Stimulated activated CD8-positive, alpha-beta memory T cell treated with anti-CD3 and anti-CD28 coated beads, Interleukin-15, amount 100 ng/mL, for 1 hour (primary cell): ENCODE results near the gene ASPDH.

ENCODE experiments used
- DNase-seq: peaks from one replicate; pipeline ENCODE4 v3.0.0-alpha.2; 2020; ENCODE audit warnings: low read depth

The ASPDH gene

DNA sequence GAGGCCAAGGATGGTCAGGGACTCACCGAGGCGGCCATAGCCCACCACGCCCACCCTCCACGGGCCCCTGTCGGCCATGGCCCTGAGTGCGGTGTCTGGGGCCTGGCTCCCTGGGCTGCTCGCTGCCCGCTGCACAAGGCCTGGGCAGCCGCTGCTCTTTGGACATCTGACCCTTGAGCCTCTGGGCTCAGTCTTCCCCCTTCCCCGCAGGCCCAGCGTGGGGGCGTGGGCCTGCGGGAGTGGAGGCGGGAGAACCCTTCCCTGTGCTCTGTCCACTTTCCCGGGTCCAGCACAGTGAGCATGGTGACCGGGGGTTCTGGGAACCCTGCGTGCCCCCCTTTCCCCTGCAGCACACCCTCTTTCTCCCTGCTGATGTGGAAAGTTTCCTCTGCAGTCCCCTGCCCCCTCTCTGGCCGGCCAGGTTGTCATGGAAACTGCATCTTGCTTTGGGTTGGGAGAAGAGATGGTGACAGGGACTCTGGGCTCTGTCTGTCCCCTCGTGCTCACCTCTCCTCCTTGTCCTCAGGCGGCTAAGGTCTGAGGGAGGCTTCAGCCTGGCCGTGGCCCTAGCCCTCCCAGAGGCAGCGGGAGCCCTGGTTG, at the start of gene ASPDH:
TSS of gene ASPDH (minus strand) at position 168 of the 600 bp plus-strand sequence. CDS start at position 78, 90 bp downstream.
- no peak for DNase-seq

DNA sequence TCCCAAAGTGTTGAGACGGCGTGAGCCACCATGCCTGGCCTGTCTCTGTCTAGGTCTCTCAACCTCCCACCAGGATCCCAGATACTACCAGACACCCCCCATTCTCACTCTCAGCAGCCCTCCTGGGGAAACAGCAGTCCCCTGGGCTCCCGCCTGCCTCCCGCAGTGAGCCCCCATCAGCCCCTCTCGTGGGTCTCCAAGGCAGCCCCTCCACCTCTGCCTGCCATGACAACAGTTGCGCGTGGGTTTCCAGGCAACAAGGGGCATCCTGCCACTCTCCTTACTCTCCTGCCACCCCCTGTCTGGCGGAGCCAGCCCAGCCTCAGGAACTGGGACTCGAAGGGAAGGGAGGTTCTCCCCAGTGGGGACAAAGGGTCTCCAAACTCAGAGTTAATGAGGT, 49.3 kb upstream of the ASPDH start:
- no peak for DNase-seq

DNA sequence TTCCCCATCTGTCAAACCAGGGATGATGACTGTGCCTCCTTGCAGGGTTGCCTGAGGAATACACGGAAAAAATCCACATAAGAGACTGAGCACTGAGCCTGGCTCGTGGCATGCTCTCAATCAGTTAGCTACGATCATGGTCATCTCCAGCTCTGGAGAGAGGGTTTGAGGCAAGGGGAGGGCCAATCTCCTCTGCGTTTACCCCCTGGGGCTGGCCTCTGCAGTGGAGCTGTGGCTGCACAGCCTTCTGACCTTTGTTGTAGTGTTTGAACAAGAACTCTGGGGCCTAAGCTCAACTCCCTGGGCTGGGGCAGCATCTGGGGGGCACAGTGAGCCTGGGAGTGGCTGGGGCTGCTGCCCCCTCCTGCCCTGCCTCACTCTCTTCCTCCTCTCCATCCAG, 48.6 kb upstream of the ASPDH start:
- DNase-seq: no peak

GRCh38 chr19:50559636-50560035, 45.9 kb upstream of the ASPDH start:
- no peak for DNase-seq

- no peak for DNase-seq
These were observed 44.7 kb upstream of the ASPDH start for GRCh38 chr19:50558449-50558848.

GRCh38 chr19:50558039-50558438, 44.3 kb upstream of the ASPDH start:
- no peak for DNase-seq

GRCh38 chr19:50557009-50557613, 43.4 kb upstream of the ASPDH start:
- DNase-seq: no peak

DNA sequence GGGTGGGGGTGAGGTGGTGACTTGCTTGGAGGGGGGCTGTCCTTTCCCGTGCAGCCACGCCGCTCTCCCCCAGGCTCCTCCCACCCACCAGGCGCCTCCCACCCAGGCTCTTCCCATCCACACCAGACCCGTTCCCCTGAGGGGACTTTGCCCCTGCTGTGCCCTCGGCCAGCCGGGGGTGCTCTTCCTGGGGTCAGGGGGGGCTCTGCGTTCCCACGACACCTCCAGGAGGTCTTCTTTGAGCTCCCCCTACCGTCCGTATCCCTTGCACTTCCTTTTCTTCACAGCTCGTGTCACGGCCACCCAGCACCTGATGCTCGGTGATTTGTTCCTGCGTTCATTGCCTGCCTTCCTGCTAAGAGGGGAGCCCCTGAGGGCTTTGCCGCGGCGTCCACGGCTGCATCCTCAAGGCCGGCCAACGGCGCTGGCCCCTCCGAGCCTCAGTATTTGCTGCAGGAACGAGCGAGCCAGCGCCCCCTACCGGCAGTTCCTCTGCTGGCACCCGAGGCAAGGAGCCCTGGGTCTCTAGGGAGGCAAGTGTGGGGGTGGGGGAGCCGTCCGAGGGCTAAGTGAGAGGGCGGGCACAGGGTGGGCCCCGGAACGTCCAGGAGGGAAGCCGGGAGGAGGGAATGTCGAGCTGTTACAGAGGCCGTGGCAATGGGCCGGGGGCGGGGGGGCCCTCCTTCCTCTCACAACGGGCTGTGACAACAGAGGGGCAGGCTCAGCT, 42.7 kb upstream of the ASPDH start:
- DNase-seq: peak; percentile 55

GRCh38 chr19:50555450-50556281, 42.0 kb upstream of the ASPDH start:
- DNase-seq: no peak

GRCh38 chr19:50555033-50555432, 41.3 kb upstream of the ASPDH start:
- DNase-seq: no peak

DNA sequence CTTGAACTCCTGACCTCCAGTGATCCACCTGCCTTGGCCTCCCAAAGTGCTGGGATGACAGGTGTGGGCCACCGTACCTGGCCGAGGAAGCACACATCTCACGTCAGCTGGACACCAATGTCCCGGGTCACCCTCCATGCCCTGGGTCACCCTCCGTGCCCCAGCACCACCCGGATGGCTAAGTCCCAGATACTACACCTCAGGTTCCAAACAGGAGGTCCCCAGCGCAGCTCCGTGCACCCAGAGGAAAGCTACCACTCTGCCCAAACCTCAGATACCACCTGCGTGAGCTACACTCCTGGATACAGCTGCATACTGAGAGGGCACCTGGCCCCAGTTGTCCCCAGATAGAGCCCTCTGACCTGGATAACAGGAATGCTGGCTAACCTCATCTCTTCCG, 40.5 kb upstream of the ASPDH start:
- DNase-seq: no peak

- DNase-seq: no peak
These were observed 39.5 kb upstream of the ASPDH start for GRCh38 chr19:50553134-50553703.

GRCh38 chr19:50552540-50552939, 38.8 kb upstream of the ASPDH start:
- no peak for DNase-seq

GRCh38 chr19:50551715-50552187, 38.0 kb upstream of the ASPDH start:
- no peak for DNase-seq

GRCh38 chr19:50551034-50551714, 37.5 kb upstream of the ASPDH start:
- DNase-seq: no peak

DNA sequence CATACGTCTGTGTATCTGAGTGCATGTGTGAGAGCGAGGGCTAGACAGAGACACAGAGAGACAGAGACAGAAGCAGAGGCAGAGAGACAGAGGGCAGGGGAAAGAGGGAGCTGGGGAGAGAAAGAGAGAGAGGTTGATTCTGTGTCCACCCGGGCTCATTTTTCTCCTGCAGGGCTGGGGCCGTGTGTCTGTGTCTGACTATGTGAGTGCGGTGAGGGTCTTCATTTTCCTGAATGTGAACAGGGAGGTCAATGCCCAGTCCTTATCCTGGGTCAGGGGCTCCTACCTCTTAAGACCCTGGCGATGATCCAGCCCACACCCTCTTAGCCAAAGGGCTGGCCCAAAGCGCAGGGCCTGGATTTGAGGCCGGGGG, 36.9 kb upstream of the ASPDH start:
- no peak for DNase-seq

GRCh38 chr19:50549927-50550593, 36.3 kb upstream of the ASPDH start:
- DNase-seq: no peak

DNA sequence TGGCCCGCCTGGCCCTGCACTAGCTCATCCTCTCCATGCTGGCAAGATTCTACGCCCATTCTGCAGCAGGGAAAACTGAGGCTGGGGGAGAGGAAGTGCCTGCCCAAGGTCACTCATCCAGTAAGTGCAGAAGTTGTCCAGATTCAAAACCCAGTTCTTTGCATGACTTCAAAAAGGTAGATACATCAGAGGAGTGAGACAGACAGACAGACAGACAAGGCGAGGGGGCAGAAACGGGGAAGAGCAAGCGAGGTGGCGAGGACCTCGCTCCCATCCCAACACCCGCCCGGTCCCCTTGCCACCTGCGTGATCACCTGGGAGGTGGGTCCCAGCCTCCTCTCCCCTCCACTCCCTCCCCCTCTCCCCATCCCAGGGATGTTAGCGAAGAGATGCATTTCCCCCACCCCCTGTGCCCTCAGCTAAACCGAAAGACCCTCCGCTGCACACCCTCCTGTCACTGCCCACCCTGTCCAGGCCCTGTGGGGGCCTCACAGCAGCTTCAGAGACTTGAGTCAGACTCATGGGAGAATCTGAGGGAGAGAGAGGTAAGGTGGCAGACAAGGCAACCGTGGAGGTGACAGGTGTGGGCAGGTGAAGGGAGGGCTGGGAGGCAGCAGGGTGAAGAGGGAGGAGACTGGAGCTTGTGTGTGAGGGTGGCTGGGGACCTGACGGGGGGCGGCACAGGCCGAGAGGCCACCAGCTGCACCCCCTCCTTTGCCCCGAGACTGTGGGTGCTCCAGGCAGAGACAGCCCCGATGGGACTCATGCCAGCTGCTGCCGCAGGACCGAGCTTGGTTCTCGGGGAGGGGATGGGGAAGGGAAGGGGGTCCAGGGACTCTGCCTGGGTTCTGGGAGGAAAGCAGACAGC, 35.6 kb upstream of the ASPDH start:
- no peak for DNase-seq

- DNase-seq: no peak
These were observed 34.7 kb upstream of the ASPDH start for GRCh38 chr19:50548191-50549058.
